LNCAP (cell line): ENCODE measurements around the gene GRID1.

ENCODE experiments used
- TF ChIP-seq, protein P1 (sequence below): fragments of 450-650 bp; IDR thresholded peaks from 2 replicates; pipeline ENCODE4 v1.5.1; 2017; ENCODE audit warnings: mild to moderate bottlenecking

Gene GRID1

DNA sequence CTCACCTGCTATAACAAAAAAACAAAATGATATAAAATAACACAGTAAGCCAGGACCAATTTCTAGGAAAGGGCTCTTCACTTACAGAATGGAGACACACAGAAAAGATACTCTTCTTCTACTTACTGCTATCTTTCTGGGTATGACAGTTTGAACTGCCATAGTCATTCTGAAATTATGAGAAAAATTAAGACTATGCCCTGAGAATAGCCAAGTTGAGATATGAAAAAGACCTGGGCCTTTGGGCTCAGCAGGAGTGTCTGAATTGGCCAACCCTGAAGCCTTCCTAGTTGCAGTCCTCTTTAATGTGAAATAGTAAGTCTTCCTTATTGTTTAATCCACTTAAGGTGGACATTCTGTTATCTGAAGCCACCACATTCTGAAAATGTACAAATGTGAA is 519.5 kb downstream of the GRID1 start:
- TF ChIP-seq, protein P1, sequence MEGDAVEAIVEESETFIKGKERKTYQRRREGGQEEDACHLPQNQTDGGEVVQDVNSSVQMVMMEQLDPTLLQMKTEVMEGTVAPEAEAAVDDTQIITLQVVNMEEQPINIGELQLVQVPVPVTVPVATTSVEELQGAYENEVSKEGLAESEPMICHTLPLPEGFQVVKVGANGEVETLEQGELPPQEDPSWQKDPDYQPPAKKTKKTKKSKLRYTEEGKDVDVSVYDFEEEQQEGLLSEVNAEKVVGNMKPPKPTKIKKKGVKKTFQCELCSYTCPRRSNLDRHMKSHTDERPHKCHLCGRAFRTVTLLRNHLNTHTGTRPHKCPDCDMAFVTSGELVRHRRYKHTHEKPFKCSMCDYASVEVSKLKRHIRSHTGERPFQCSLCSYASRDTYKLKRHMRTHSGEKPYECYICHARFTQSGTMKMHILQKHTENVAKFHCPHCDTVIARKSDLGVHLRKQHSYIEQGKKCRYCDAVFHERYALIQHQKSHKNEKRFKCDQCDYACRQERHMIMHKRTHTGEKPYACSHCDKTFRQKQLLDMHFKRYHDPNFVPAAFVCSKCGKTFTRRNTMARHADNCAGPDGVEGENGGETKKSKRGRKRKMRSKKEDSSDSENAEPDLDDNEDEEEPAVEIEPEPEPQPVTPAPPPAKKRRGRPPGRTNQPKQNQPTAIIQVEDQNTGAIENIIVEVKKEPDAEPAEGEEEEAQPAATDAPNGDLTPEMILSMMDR = no peak

DNA sequence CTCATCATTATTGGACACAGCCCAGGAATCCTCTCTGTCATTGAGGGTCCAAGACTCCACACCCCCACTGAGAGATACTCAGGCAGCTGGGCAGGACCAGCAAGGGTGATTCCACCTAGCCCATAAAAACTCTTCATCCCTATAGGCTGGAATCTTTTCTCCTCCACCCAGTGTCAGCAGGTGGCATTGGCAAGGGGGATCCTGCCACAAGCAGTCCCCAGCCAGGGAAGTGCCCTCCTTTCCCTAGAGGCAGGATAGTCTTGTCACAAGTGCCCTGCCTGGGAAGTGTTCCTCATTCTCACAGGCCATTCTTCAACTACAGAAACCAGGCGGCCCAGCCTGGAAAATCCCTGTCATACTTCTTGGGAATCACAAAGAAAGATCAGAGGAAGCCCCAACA is 533.6 kb downstream of the GRID1 start:
- TF ChIP-seq, protein P1 = no peak

DNA sequence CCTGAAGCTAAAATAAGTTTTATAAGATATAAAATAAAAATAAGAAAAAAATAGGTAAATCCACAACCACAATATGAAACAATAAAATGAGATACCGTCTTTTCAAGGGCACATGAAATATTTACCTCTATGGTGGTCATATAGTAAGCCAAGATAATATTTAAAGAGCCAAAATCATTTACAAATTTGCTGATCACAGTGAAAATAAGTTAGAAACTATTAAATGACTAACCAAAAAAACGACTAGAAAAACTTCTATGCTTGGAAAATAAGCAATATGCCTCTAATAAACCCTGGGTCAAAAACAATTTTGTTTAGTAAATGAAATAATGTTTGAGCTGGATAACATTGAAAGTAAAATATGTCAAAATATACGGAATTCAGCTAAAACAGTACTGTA is 535.2 kb downstream of the GRID1 start:
- TF ChIP-seq, protein P1 = no peak

DNA sequence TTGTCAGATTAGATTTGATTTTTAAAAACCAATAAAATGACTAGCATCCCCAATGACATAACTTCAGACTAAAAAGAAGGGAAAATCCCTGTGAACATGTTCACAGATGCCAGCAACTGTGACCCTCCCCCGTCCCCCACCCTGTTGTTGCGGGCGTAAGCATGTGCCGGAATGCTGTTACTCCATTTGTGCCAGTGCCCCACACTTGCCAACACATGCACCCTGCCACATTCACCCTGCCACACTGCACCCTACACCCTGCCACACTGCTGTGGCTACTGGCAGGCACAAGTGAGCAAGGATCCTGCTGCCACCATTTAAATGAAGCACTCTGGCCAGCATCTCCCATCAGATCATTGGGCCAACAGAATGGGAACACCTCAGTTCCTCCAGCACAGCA is 540.2 kb downstream of the GRID1 start:
- TF ChIP-seq, protein P1 = no peak

DNA sequence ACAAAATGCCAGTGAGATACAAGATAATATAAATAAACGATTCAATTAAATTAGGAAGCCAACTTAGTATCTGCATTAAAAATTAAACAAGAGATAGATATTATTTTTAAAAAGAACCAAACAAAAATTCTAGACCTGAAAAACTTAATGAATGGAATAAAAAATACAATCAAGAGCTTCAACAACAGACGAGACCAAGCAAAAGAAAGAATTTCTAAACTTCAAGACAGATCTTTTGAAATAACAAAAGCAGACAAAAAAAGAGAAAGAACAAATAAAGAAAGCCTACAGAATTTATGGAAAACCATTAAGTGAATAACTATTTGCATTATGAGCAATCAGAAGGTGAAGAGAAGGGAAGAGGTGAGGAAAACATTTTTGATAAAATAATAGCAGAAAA is 555.2 kb downstream of the GRID1 start:
- TF ChIP-seq, protein P1 = no peak

DNA sequence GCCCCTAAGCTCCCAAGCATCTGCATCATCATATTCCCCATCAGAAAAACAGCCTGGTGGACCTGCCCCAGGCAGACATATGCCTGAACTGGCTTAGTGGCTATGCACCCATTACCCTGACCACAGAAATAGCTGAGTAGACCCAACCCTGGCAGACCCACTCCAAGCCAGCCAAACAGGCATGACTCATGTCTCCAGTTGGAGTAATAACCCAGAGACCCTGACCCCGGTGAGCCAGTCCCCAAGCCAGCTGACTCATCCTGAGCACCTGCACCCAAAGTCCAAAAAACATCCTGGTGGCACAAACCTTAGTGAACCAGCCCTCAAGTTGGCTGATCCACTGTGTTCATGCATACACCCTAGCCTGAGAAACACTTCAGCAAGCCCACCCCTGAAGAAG is 555.9 kb downstream of the GRID1 start:
- TF ChIP-seq, protein P1 = no peak

DNA sequence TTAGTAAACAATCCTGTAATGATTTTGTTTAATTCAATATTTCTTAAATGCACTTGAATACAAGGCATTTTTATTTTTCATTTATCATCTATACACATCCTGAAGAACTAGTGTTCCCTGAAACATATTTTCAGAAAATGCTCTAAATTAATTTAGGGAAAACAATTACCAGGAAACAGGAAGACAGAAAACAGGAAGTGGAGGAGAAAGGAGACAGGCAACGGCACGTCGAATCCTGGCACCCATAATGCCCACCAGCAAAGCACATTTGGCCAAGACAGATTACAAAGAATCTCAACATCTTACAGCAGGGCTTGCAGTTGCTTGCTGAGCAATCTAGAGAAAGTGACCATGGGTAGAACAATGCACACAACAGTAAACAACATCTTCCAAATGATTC is 571.1 kb downstream of the GRID1 start:
- TF ChIP-seq, protein P1 = no peak

DNA sequence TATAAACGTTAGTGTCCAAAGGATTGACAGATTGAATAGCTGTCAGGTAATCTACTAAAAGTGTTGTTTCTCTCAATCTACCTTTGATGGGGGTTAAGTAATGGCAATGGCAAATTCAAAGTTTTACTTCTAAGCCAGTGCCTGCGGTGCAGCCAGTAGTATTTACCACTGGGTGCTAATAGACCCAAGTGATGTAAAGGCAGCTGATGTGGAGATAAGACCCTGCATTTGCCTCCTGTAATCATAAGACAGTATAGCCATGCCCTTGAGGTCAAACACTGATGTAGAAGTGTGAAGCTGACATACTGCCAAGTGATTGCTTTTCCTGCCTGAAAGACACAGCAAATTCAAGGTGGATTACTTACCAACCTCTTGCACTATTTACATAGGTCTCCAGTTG is 572.0 kb downstream of the GRID1 start:
- TF ChIP-seq, protein P1 = no peak
